Natural killer cell (primary cell): Measurements from ENCODE around the gene PPP1R2C. TPM values are rescaled to one million over a fixed set of nuclear protein-coding genes. Genes with fewer than 3 reads are reported as not detected.

Experiments used
- ATAC-seq, 3 donors: fragments of 150-1000 bp in 2 of 3; fragments of 200-7000 bp in 1 of 3; cut with Tn5 transposase; 1 replicate in 1 of 3; 2 replicates in 2 of 3; pipeline ENCODE4 v1.10.0; 2021; ENCODE audit warnings: mild to moderate bottlenecking in 2 of 3, moderate library complexity in 2 of 3
- DNase-seq, 2 donors: peaks; one replicate each; pipeline versions ENCODE4 v3.0.0 to v3.0.0-alpha.2; 2013 to 2021; ENCODE audit warnings: mixed read lengths in 1 of 2
- H3K27ac ChIP-seq: one replicate; pipeline ENCODE4 v1.5.1; 2013; ENCODE audit warnings: mild to moderate bottlenecking, low read length
- H3K27me3 ChIP-seq: one replicate; pipeline ENCODE4 v1.6.1; 2013; ENCODE audit warnings: low read length; ENCODE audit not compliant: control insufficient read depth, insufficient read depth
- H3K36me3 ChIP-seq: one replicate; pipeline ENCODE4 v1.6.1; 2013; ENCODE audit warnings: low read length; ENCODE audit not compliant: control insufficient read depth, insufficient read depth
- H3K4me1 ChIP-seq: one replicate; pipeline ENCODE4 v1.6.1; 2013; ENCODE audit warnings: low read length; ENCODE audit not compliant: control insufficient read depth, insufficient read depth
- H3K4me3 ChIP-seq: one replicate; pipeline ENCODE4 v1.5.1; 2013; ENCODE audit warnings: low read length
- H3K9me3 ChIP-seq: one replicate; pipeline ENCODE4 v1.6.1; 2013; ENCODE audit warnings: low read length; ENCODE audit not compliant: control insufficient read depth, insufficient read depth
- H3K27ac Mint-ChIP-seq, 2 donors: one replicate each; pipeline ENCODE4 v1.8.0; 2022; ENCODE audit warnings: mild to moderate bottlenecking in 2 of 2, mixed read lengths in 2 of 2, moderate library complexity in 1 of 2
- H3K27me3 Mint-ChIP-seq, 2 donors: one replicate each; pipeline ENCODE4 v1.8.0; 2022; ENCODE audit warnings: low read depth in 2 of 2, mixed read lengths in 2 of 2
- H3K36me3 Mint-ChIP-seq: one replicate; pipeline ENCODE4 v1.8.0; 2022; ENCODE audit warnings: mixed read lengths
- H3K4me1 Mint-ChIP-seq, 2 donors: one replicate each; pipeline ENCODE4 v1.8.0; 2022; ENCODE audit warnings: mixed read lengths in 2 of 2
- H3K4me3 Mint-ChIP-seq: one replicate; pipeline ENCODE4 v1.8.0; 2022; ENCODE audit warnings: mild to moderate bottlenecking, moderate library complexity, mixed read lengths
- H3K9me3 Mint-ChIP-seq, 2 donors: one replicate each; pipeline ENCODE4 v1.8.0; 2022; ENCODE audit warnings: mixed read lengths in 2 of 2
- CTCF ChIP-seq: fragments of 200-600 bp; IDR thresholded peaks from one replicate; pipeline ENCODE4 v1.8.0; 2022; ENCODE audit warnings: antibody characterized with exemption
- WGBS: methylation state at CpG from one replicate; pipeline ENCODE4 v1.1.7; 2013; ENCODE audit warnings: missing lambda C conversion rate; ENCODE audit not compliant: insufficient coverage; 5-methylcytosine and 5-hydroxymethylcytosine counted together
- intact Hi-C: fragments of 100-400 bp; cut with micrococcal nuclease; formaldehyde crosslinking; loops from one replicate; pipeline ENCODE4 v1.14.2; 2022
- total RNA-seq, 4 donors: library from RNA; stranded (reverse); fragments of 120-200 nt in 1 of 4; gene quantifications; one replicate each; pipeline versions ENCODE4 v1.2.3 to v1.2.4, GENCODE V29; 2013 to 2022

Gene PPP1R2C
- total RNA-seq, 3 donors from 2014 or later (not counting 1 experiment from before 2014, with no cell fraction given) = 0.72 TPM; not detected in 2

- ATAC-seq (no peak), DNase-seq (no peak)
- Histone ChIP-seq H3K4me3 (no peak overlapping the region), H3K36me3 (no peaks in the 10 kb centered on the region), H3K27ac (no peak overlapping the region), H3K9me3 (no peaks in the 10 kb centered on the region), H3K27me3 (no peaks in the 10 kb centered on the region), H3K4me1 (no peaks in the 10 kb centered on the region)
- Mint-ChIP-seq H3K4me3 (no peak overlapping the region), H3K27ac (no peak overlapping the region), H3K4me1 (no peaks in the 10 kb centered on the region), H3K27me3 (peaks cover 0 to 35% of the 10 kb centered on the region in 2 donors), H3K9me3 (no peaks in the 10 kb centered on the region), H3K36me3 (no peaks in the 10 kb centered on the region)
- intact Hi-C loops = no loop called here
- TF ChIP-seq CTCF = no peak
These were observed 5.5 kb upstream of the PPP1R2C start for GRCh38 chrX:42783451-42783850.

- Histone ChIP-seq H3K4me1 (no peaks in the 10 kb centered on the region), H3K9me3 (no peaks in the 10 kb centered on the region), H3K36me3 (no peaks in the 10 kb centered on the region), H3K27me3 (no peaks in the 10 kb centered on the region), H3K4me3 (no peak overlapping the region), H3K27ac (no peak overlapping the region)
- no peaks in the 10 kb centered on the region for H3K4me1 Mint-ChIP-seq
- no peaks in the 10 kb centered on the region for H3K36me3 Mint-ChIP-seq
- no peaks in the 10 kb centered on the region for H3K9me3 Mint-ChIP-seq
- H3K4me3 Mint-ChIP-seq = no peak overlapping the region
- 71% methylated on average over 1 of the region's 3 CpGs for WGBS
- ATAC-seq = no peak
- no peak for DNase-seq
- TF ChIP-seq CTCF = no peak
- intact Hi-C loops = no loop called here
- H3K27me3 Mint-ChIP-seq = peaks cover 0 to 20% of the 10 kb centered on the region in 2 donors
- H3K27ac Mint-ChIP-seq = no peak overlapping the region
These were observed 1.8 kb downstream of the PPP1R2C start for GRCh38 chrX:42776195-42776594.

GRCh38 chrX:42772874-42773273 is 5.1 kb downstream of the PPP1R2C start:
- ATAC-seq = no peak
- 86% methylated on average over 2 of the region's 2 CpGs for WGBS
- H3K27ac Mint-ChIP-seq = no peak overlapping the region
- no peaks in the 10 kb centered on the region for H3K4me1 Mint-ChIP-seq
- Histone ChIP-seq H3K4me3 (no peak overlapping the region), H3K36me3 (no peaks in the 10 kb centered on the region), H3K27me3 (no peaks in the 10 kb centered on the region), H3K4me1 (no peaks in the 10 kb centered on the region), H3K9me3 (no peaks in the 10 kb centered on the region), H3K27ac (no peak overlapping the region)
- DNase-seq = no peak
- H3K36me3 Mint-ChIP-seq = no peaks in the 10 kb centered on the region
- TF ChIP-seq CTCF = no peak
- intact Hi-C loops = no loop called here
- no peaks in the 10 kb centered on the region for H3K27me3 Mint-ChIP-seq
- H3K9me3 Mint-ChIP-seq = no peaks in the 10 kb centered on the region
- no peak overlapping the region for H3K4me3 Mint-ChIP-seq

GRCh38 chrX:42771506-42772335 is 6.2 kb downstream of the PPP1R2C start:
- intact Hi-C loops = no loop called here
- Mint-ChIP-seq H3K27ac (no peak overlapping the region), H3K27me3 (no peaks in the 10 kb centered on the region), H3K4me3 (no peak overlapping the region), H3K36me3 (no peaks in the 10 kb centered on the region), H3K4me1 (no peaks in the 10 kb centered on the region), H3K9me3 (no peaks in the 10 kb centered on the region)
- Histone ChIP-seq H3K36me3 (no peaks in the 10 kb centered on the region), H3K27me3 (no peaks in the 10 kb centered on the region), H3K27ac (no peak overlapping the region), H3K4me1 (no peaks in the 10 kb centered on the region), H3K4me3 (no peak overlapping the region), H3K9me3 (no peaks in the 10 kb centered on the region)
- no peak for TF ChIP-seq CTCF
- DNase-seq = no peak
- ATAC-seq = no peak
- 80% methylated on average over 1 of the region's 2 CpGs for WGBS
